GM23338 (cell line): ENCODE results near the gene ZBTB7C. TPM values are rescaled to one million over a fixed set of nuclear protein-coding genes. Genes with fewer than 3 reads are reported as not detected.

Experiments used
- ATAC-seq: fragments of 200-7000 bp; cut with Tn5 transposase; 3 replicates; pipeline ENCODE4 v1.9.1; 2020
- DNase-seq: peaks from one replicate; pipeline ENCODE4 v3.0.0-alpha.2; 2015; ENCODE audit warnings: low spot score
- H2AFZ ChIP-seq: fragments of 200-600 bp; sonication (generic); 2 replicates; pipeline ENCODE4 v1.8.0; 2016; ENCODE audit warnings: antibody characterized with exemption, mild to moderate bottlenecking, moderate library complexity
- H3F3A ChIP-seq: fragments of 200-600 bp; sonication (generic); replicated peaks from 2 replicates; pipeline ENCODE4 v1.8.0; 2017; ENCODE audit warnings: antibody characterized with exemption, mixed run types, low read depth
- H3K27ac ChIP-seq: fragments of 200-600 bp; sonication (generic); 2 replicates; pipeline ENCODE4 v1.6.1; 2016; ENCODE audit warnings: low read depth
- H3K27me3 ChIP-seq: fragments of 200-600 bp; sonication (generic); 2 replicates; pipeline ENCODE4 v1.8.0; 2016; ENCODE audit warnings: mild to moderate bottlenecking, mixed run types, moderate library complexity; ENCODE audit not compliant: insufficient read depth
- H3K36me3 ChIP-seq: fragments of 200-600 bp; sonication (generic); 2 replicates; pipeline ENCODE4 v1.8.0; 2016; ENCODE audit warnings: mild to moderate bottlenecking; ENCODE audit not compliant: insufficient read depth
- H3K4me1 ChIP-seq: fragments of 200-600 bp; sonication (generic); 2 replicates; pipeline ENCODE4 v1.8.0; 2016; ENCODE audit warnings: mild to moderate bottlenecking, moderate library complexity; ENCODE audit not compliant: insufficient read depth
- H3K4me2 ChIP-seq: fragments of 200-600 bp; sonication (generic); 2 replicates; pipeline ENCODE4 v1.7.1; 2017; ENCODE audit warnings: mixed run types
- H3K4me3 ChIP-seq: fragments of 200-600 bp; sonication (generic); 2 replicates; pipeline ENCODE4 v1.6.1; 2016; ENCODE audit warnings: mixed run types
- H3K79me2 ChIP-seq: fragments of 200-600 bp; sonication (generic); replicated peaks from 2 replicates; pipeline ENCODE4 v1.8.0; 2017; ENCODE audit warnings: mild to moderate bottlenecking; ENCODE audit not compliant: insufficient read depth
- H3K9me2 ChIP-seq: fragments of 200-600 bp; sonication (generic); 2 replicates; pipeline ENCODE4 v1.8.0; 2017; ENCODE audit not compliant: insufficient read depth
- H4K20me1 ChIP-seq: fragments of 200-600 bp; sonication (generic); replicated peaks from 2 replicates; pipeline ENCODE4 v1.8.0; 2017; ENCODE audit warnings: mild to moderate bottlenecking; ENCODE audit not compliant: insufficient read depth
- H3K27ac Mint-ChIP-seq: 2 replicates; pipeline ENCODE4 v1.8.0; 2020; ENCODE audit warnings: inconsistent platforms, mild to moderate bottlenecking, moderate library complexity, mixed read lengths
- H3K27me3 Mint-ChIP-seq: 3 replicates; pipeline ENCODE4 v1.8.0; 2022; ENCODE audit warnings: low read depth, mild to moderate bottlenecking, moderate library complexity, mixed read lengths, inconsistent platforms; ENCODE audit not compliant: insufficient read depth, poor library complexity
- H3K36me3 Mint-ChIP-seq: 3 replicates; pipeline ENCODE4 v1.8.0; 2021; ENCODE audit warnings: low read depth, mild to moderate bottlenecking, inconsistent platforms, moderate library complexity, mixed read lengths
- H3K4me1 Mint-ChIP-seq: 3 replicates; pipeline ENCODE4 v1.8.0; 2020; ENCODE audit warnings: mild to moderate bottlenecking, inconsistent platforms, mixed read lengths
- H3K4me3 Mint-ChIP-seq: 3 replicates; pipeline ENCODE4 v1.8.0; 2021; ENCODE audit warnings: moderate library complexity, mild to moderate bottlenecking, inconsistent platforms, mixed read lengths
- H3K9me3 Mint-ChIP-seq: 3 replicates; pipeline ENCODE4 v1.8.0; 2020; ENCODE audit warnings: moderate library complexity, mild to moderate bottlenecking, inconsistent platforms, mixed read lengths
- CREB1 ChIP-seq: fragments of 250-450 bp; sonication (Bioruptor Pico); IDR thresholded peaks from 2 replicates; pipeline ENCODE4 v1.5.0; 2020; ENCODE audit warnings: low read depth, mild to moderate bottlenecking, moderate library complexity
- EZH2 ChIP-seq: fragments of 200-600 bp; sonication (generic); IDR thresholded peaks from one replicate; pipeline ENCODE4 v1.8.0; 2017; ENCODE audit warnings: antibody characterized with exemption, mild to moderate bottlenecking, low read depth; ENCODE audit not compliant: unreplicated experiment
- NANOG ChIP-seq: IDR thresholded peaks from 2 replicates; pipeline ENCODE4 v1.6.1; 2016; ENCODE audit warnings: antibody characterized with exemption, borderline replicate concordance
- POLR2AphosphoS5 ChIP-seq: IDR thresholded peaks from 2 replicates; pipeline ENCODE4 v1.6.1; 2016; ENCODE audit warnings: antibody characterized with exemption, low read depth
- STAT1 ChIP-seq: IDR thresholded peaks from one replicate; pipeline ENCODE4 v1.6.1; 2016; ENCODE audit warnings: antibody characterized with exemption; ENCODE audit not compliant: unreplicated experiment
- ZNF114 ChIP-seq: fragments of 250-450 bp; sonication (Bioruptor Pico); IDR thresholded peaks from 2 replicates; pipeline ENCODE4 v1.5.0; 2020; ENCODE audit warnings: mild to moderate bottlenecking, moderate library complexity
- ZNF331 ChIP-seq: fragments of 250-450 bp; sonication (Bioruptor Pico); IDR thresholded peaks from 2 replicates; pipeline ENCODE4 v1.5.0; 2020; ENCODE audit warnings: low read depth, mild to moderate bottlenecking, moderate library complexity
- polyA plus RNA-seq: library from polyadenylated mRNA; unstranded; fragments of >200 nt; fragmentation: Nextera tagmentation; extraction: Ambion mirVana; gene quantifications from 2 replicates; pipeline ENCODE4 v1.2.1, GENCODE V29; 2016
- total RNA-seq: library from RNA; depleted of rRNA; stranded (reverse); fragments of >200 nt; shearing (Covaris generic); gene quantifications from 2 replicates; pipeline ENCODE4 v1.2.3, GENCODE V29; 2014
- TF ChIP-seq, protein P1 (sequence below): fragments of 250-450 bp; sonication (Bioruptor Pico); IDR thresholded peaks from 2 replicates; pipeline ENCODE4 v1.5.0; 2020; ENCODE audit warnings: mild to moderate bottlenecking, moderate library complexity
- TF ChIP-seq, protein P2 (sequence below): IDR thresholded peaks from one replicate; pipeline ENCODE4 v1.6.1; 2018; ENCODE audit warnings: antibody characterized with exemption; ENCODE audit not compliant: unreplicated experiment
- TF ChIP-seq, protein P3 (sequence below), 2 experiments: fragments of 200-600 bp in 1 of 2; sonication (generic) in 1 of 2; conservative IDR thresholded peaks; 2 replicates each; pipeline versions ENCODE4 v1.5.1 to v1.6.1; 2016 to 2017; ENCODE audit warnings: antibody characterized with exemption in 2 of 2, low read depth in 2 of 2, mild to moderate bottlenecking in 2 of 2, moderate library complexity in 1 of 2

ZBTB7C gene
- total and polyA plus RNA-seq, 2 experiments from 2014 or later: 0.03 to 0.14 TPM

DNA sequence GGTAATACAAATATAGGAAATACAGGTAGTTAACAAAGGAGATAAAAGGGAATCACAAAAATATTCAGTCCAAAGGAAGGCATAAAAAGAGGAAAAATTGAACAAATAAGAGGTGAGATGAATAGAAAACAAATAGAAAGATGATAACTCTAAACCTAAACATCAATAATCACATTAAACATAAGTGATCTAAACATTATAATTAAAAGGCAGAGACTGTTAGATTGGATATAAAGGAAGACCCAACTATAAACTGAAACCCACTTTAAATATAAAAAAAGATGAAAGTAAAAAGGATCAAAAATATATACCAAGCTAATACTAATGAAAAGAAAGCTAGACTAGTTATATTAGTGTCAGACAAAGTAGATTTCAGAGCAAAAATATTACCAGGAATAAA, 152.3 kb downstream of the ZBTB7C start:
- Histone ChIP-seq H3K36me3 (no peaks in the 10 kb centered on the region), H2AFZ (no peak overlapping the region), H3K27me3 (no peaks in the 10 kb centered on the region), H3F3A (no peaks in the 10 kb centered on the region), H3K4me3 (no peak overlapping the region), H4K20me1 (no peaks in the 10 kb centered on the region), H3K4me1 (no peaks in the 10 kb centered on the region), H3K79me2 (no peaks in the 10 kb centered on the region), H3K9me2 (no peaks in the 10 kb centered on the region; the same call in 1 of the 2 replicates), H3K4me2 (no peak overlapping the region), H3K27ac (no peak overlapping the region)
- DNase-seq: no peak
- H3K27ac Mint-ChIP-seq: no peak overlapping the region
- no peaks in the 10 kb centered on the region for H3K27me3 Mint-ChIP-seq
- ATAC-seq: no peak
- no peaks in the 10 kb centered on the region; the same call in 2 of the 3 replicates for H3K36me3 Mint-ChIP-seq
- TF ChIP-seq POLR2AphosphoS5 (no peak), STAT1 (no peak)
- H3K9me3 Mint-ChIP-seq: peaks cover 3% of the 10 kb centered on the region; the same call in 1 of the 3 replicates
- H3K4me1 Mint-ChIP-seq: no peaks in the 10 kb centered on the region
- no peak overlapping the region for H3K4me3 Mint-ChIP-seq

DNA sequence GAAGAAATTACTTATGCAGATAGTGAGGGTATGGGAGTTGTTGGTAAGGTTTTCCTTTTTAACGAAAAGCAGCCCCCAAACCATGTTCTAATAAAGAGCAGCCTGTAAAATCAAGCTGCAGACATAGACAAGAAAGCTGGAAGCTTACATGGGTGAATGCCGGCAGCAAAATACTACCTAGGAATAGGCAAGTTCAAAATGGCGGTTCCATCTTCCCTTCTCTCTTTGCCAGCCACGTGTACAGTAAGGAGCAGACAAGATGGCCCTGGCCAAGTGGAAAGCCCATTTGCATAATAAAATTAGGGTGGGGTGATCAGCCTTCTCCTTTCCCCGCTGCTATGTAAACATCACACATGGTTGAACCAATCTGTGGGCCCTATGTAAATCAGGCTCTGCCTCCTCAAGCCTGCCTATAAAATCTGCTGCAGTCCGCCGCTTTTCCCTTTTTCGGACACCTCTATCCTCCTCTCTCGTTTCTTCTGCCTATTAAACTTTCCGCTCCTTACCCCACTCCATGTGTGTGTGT, 155.0 kb downstream of the ZBTB7C start:
- TF ChIP-seq STAT1: no peak
- TF ChIP-seq, protein P1, sequence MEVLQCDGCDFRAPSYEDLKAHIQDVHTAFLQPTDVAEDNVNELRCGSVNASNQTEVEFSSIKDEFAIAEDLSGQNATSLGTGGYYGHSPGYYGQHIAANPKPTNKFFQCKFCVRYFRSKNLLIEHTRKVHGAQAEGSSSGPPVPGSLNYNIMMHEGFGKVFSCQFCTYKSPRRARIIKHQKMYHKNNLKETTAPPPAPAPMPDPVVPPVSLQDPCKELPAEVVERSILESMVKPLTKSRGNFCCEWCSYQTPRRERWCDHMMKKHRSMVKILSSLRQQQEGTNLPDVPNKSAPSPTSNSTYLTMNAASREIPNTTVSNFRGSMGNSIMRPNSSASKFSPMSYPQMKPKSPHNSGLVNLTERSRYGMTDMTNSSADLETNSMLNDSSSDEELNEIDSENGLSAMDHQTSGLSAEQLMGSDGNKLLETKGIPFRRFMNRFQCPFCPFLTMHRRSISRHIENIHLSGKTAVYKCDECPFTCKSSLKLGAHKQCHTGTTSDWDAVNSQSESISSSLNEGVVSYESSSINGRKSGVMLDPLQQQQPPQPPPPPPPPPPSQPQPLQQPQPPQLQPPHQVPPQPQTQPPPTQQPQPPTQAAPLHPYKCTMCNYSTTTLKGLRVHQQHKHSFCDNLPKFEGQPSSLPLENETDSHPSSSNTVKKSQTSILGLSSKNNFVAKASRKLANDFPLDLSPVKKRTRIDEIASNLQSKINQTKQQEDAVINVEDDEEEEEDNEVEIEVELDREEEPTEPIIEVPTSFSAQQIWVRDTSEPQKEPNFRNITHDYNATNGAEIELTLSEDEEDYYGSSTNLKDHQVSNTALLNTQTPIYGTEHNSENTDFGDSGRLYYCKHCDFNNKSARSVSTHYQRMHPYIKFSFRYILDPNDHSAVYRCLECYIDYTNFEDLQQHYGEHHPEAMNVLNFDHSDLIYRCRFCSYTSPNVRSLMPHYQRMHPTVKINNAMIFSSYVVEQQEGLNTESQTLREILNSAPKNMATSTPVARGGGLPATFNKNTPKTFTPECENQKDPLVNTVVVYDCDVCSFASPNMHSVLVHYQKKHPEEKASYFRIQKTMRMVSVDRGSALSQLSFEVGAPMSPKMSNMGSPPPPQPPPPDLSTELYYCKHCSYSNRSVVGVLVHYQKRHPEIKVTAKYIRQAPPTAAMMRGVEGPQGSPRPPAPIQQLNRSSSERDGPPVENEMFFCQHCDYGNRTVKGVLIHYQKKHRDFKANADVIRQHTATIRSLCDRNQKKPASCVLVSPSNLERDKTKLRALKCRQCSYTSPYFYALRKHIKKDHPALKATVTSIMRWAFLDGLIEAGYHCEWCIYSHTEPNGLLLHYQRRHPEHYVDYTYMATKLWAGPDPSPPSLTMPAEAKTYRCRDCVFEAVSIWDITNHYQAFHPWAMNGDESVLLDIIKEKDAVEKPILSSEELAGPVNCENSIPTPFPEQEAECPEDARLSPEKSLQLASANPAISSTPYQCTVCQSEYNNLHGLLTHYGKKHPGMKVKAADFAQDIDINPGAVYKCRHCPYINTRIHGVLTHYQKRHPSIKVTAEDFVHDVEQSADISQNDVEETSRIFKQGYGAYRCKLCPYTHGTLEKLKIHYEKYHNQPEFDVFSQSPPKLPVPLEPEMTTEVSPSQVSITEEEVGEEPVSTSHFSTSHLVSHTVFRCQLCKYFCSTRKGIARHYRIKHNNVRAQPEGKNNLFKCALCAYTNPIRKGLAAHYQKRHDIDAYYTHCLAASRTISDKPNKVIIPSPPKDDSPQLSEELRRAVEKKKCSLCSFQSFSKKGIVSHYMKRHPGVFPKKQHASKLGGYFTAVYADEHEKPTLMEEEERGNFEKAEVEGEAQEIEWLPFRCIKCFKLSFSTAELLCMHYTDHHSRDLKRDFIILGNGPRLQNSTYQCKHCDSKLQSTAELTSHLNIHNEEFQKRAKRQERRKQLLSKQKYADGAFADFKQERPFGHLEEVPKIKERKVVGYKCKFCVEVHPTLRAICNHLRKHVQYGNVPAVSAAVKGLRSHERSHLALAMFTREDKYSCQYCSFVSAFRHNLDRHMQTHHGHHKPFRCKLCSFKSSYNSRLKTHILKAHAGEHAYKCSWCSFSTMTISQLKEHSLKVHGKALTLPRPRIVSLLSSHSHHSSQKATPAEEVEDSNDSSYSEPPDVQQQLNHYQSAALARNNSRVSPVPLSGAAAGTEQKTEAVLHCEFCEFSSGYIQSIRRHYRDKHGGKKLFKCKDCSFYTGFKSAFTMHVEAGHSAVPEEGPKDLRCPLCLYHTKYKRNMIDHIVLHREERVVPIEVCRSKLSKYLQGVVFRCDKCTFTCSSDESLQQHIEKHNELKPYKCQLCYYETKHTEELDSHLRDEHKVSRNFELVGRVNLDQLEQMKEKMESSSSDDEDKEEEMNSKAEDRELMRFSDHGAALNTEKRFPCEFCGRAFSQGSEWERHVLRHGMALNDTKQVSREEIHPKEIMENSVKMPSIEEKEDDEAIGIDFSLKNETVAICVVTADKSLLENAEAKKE (CRISPR knock-in tag): no peak
- TF ChIP-seq CREB1 (CRISPR knock-in tag): no peak
- TF ChIP-seq ZNF331 (CRISPR knock-in tag): no peak
- TF ChIP-seq, protein P2, sequence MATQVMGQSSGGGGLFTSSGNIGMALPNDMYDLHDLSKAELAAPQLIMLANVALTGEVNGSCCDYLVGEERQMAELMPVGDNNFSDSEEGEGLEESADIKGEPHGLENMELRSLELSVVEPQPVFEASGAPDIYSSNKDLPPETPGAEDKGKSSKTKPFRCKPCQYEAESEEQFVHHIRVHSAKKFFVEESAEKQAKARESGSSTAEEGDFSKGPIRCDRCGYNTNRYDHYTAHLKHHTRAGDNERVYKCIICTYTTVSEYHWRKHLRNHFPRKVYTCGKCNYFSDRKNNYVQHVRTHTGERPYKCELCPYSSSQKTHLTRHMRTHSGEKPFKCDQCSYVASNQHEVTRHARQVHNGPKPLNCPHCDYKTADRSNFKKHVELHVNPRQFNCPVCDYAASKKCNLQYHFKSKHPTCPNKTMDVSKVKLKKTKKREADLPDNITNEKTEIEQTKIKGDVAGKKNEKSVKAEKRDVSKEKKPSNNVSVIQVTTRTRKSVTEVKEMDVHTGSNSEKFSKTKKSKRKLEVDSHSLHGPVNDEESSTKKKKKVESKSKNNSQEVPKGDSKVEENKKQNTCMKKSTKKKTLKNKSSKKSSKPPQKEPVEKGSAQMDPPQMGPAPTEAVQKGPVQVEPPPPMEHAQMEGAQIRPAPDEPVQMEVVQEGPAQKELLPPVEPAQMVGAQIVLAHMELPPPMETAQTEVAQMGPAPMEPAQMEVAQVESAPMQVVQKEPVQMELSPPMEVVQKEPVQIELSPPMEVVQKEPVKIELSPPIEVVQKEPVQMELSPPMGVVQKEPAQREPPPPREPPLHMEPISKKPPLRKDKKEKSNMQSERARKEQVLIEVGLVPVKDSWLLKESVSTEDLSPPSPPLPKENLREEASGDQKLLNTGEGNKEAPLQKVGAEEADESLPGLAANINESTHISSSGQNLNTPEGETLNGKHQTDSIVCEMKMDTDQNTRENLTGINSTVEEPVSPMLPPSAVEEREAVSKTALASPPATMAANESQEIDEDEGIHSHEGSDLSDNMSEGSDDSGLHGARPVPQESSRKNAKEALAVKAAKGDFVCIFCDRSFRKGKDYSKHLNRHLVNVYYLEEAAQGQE: no peak
- TF ChIP-seq POLR2AphosphoS5: no peak
- TF ChIP-seq, protein P3, sequence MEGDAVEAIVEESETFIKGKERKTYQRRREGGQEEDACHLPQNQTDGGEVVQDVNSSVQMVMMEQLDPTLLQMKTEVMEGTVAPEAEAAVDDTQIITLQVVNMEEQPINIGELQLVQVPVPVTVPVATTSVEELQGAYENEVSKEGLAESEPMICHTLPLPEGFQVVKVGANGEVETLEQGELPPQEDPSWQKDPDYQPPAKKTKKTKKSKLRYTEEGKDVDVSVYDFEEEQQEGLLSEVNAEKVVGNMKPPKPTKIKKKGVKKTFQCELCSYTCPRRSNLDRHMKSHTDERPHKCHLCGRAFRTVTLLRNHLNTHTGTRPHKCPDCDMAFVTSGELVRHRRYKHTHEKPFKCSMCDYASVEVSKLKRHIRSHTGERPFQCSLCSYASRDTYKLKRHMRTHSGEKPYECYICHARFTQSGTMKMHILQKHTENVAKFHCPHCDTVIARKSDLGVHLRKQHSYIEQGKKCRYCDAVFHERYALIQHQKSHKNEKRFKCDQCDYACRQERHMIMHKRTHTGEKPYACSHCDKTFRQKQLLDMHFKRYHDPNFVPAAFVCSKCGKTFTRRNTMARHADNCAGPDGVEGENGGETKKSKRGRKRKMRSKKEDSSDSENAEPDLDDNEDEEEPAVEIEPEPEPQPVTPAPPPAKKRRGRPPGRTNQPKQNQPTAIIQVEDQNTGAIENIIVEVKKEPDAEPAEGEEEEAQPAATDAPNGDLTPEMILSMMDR (conservative IDR thresholded peaks at IDR 0.05; ENCODE audit: low read depth in 2 of 2): no peak
- no peak for TF ChIP-seq EZH2
- no peak for TF ChIP-seq NANOG
- TF ChIP-seq ZNF114 (CRISPR knock-in tag): no peak

More for the DNA sequence above, 155.0 kb downstream of the ZBTB7C start:
- no peaks in the 10 kb centered on the region for H4K20me1 ChIP-seq
- no peak overlapping the region for H2AFZ ChIP-seq
- no peak overlapping the region for H3K4me3 ChIP-seq
- Mint-ChIP-seq H3K27me3 (no peaks in the 10 kb centered on the region), H3K9me3 (peaks cover 3% of the 10 kb centered on the region; the same call in 1 of the 3 replicates), H3K27ac (no peak overlapping the region), H3K4me1 (no peaks in the 10 kb centered on the region), H3K4me3 (no peak overlapping the region), H3K36me3 (no peaks in the 10 kb centered on the region; the same call in 2 of the 3 replicates)
- H3K4me1 ChIP-seq: no peaks in the 10 kb centered on the region
- H3F3A ChIP-seq: no peaks in the 10 kb centered on the region
- H3K9me2 ChIP-seq: no peaks in the 10 kb centered on the region; the same call in 1 of the 2 replicates
- no peak overlapping the region for H3K4me2 ChIP-seq
- no peaks in the 10 kb centered on the region for H3K79me2 ChIP-seq
- ATAC-seq: no peak
- no peaks in the 10 kb centered on the region for H3K27me3 ChIP-seq
- no peak overlapping the region for H3K27ac ChIP-seq
- DNase-seq: no peak
- H3K36me3 ChIP-seq: no peaks in the 10 kb centered on the region
